Keratinocyte (primary cell): ENCODE results near the gene NRG3.

Experiments
- CTCF ChIP-seq, 3 experiments: IDR thresholded peaks in 1 of 3; conservative IDR thresholded peaks in 1 of 3; optimal IDR thresholded peaks in 1 of 3; 2 replicates in 2 of 3; 3 replicates in 1 of 3; pipeline versions ENCODE3 to v1.5.1; 2011; ENCODE audit warnings: low read length in 3 of 3, mild to moderate bottlenecking in 3 of 3, moderate library complexity in 2 of 3, control low read depth in 1 of 3, inconsistent platforms in 1 of 3; ENCODE audit not compliant: insufficient read depth in 2 of 3; ENCODE audit errors: extremely low read depth in 1 of 3
- EZH2 ChIP-seq: IDR thresholded peaks from one replicate; pipeline ENCODE4 v1.6.1; 2012; ENCODE audit warnings: inconsistent platforms, mild to moderate bottlenecking, low read length, moderate library complexity

- TF ChIP-seq CTCF (optimal IDR thresholded peaks at IDR 0.05 in 1 of 3, IDR thresholded peaks at IDR 0.05 in 1 of 3, conservative IDR thresholded peaks at IDR 0.05 in 1 of 3; ENCODE audit: extremely low read depth in 1 of 3, insufficient read depth in 2 of 3, low read length in 3 of 3) (no peak), EZH2 (no peak)
Observed at GRCh38 chr10:82961864-82962263, 1086.9 kb downstream of the NRG3 start.
